ENCODE measurements around the gene ZP1.

ZP1 gene

DNA sequence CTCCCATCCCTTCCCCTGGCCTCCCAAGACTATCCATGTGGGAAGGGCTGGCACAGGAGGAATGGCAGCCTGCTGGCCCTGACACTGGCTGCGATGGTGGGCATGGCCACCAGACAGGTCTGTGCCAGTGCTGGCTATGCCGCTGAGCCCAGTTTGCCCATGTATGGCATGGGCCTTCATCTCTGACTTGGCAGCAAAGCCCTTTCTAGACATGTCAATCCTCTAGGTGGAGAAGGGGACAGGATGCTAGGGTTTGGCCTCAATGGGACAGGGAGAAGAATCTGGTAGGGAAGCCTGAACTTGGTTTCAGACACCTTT, 8.8 kb downstream of the ZP1 start:
- CTCF ChIA-PET = interaction anchor here (0.5 kb wide), 1 partner anchor 996 kb away, joined by 3 read pairs; no protein-coding TSS in a partner anchor
- H3K27ac ChIP-seq = no peak overlapping the region
- no peak for TF ChIP-seq CTCF (conservative IDR thresholded peaks at IDR 0.05; ENCODE audit: low read depth)
- POLR2A ChIA-PET (ENCODE audit: low non-redundant PET) = no interaction called here
- no peak for DNase-seq (ENCODE audit: low spot score)

DNA sequence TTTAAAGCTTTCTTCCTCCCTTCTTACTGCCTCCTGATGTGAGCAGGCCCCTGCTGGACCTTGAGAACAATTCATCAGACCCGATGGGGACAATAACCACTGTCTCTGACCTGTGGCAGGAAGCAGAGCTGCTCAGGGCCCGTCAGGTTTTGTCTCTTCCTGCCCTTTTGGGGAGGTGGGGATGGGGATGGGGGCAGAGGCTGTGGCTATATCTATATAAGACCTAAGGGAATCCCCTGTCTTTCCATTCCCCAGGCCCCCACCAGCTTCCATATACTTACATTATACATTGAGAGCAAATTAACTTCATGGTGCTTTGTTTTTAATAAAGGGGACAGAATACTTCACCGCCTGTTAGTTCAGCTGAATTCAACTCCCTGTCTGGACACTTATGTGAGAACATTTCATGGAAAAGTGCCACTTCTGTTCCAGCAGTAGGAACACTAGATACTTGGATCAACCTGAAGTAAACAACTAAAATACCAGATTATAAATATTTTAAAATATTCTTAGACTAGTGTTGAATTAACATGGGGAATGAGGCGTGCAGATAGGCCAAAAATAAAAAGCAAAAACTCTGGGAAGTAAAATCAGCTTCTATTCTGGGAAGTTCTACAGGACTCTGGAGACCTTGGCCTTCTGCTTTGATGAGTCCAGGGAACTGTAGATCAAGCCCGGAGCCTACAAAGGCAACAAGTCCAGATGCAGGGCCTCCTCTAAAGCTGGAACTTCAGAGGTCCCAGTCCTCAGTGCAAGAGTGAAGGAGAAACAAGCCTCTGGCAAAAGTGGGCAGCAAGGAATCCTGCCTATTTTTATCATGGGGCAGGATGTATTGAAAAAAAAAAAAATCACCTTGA, 11.1 kb downstream of the ZP1 start:
- ChIA-PET CTCF (interaction anchor here (0.7 to 2.0 kb wide), 3 partner anchors 20 to 114 kb away, joined by 3 to 10 read pairs (median 5); no protein-coding TSS in a partner anchor), POLR2A (ENCODE audit: low non-redundant PET) (no interaction called here)
- no peak for DNase-seq (ENCODE audit: low spot score)
- no peak overlapping the region for H3K27ac ChIP-seq
- TF ChIP-seq CTCF (conservative IDR thresholded peaks at IDR 0.05; ENCODE audit: low read depth) = no peak

DNA sequence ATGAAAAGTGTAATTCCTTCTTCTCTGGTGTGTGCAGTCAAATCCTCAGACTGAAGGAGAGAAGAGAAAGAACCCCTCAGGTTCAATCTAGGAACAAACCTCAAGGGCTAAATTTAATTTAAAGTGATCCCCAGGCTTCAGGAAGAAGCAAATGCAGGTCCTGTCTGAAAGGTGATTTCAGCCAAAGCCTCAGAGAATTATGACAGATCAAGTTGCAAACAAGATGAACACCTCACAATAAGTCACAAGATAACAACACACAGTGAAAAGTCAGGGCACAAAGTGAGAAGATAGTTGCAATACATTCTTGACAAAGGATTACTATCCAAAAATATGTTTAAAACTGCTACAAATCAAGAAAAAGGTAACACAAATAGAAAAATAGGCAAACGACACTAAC, 11.8 kb downstream of the ZP1 start:
- ChIA-PET CTCF (interaction anchor here (0.7 to 2.0 kb wide), 2 partner anchors 48 to 115 kb away, joined by 5 to 10 read pairs; no protein-coding TSS in a partner anchor), POLR2A (ENCODE audit: low non-redundant PET) (no interaction called here)
- no peak for DNase-seq (ENCODE audit: low spot score)
- no peak for TF ChIP-seq CTCF (conservative IDR thresholded peaks at IDR 0.05; ENCODE audit: low read depth)
- H3K27ac ChIP-seq = no peak overlapping the region

GRCh38 chr11:60879971-60880588, 12.7 kb downstream of the ZP1 start:
- no peak overlapping the region for H3K27ac ChIP-seq
- no peak for DNase-seq (ENCODE audit: low spot score)
- ChIA-PET CTCF (no interaction called here), POLR2A (ENCODE audit: low non-redundant PET) (no interaction called here)
- TF ChIP-seq CTCF (conservative IDR thresholded peaks at IDR 0.05; ENCODE audit: low read depth) = no peak

GRCh38 chr11:60880643-60881282, 13.4 kb downstream of the ZP1 start:
- POLR2A ChIA-PET (ENCODE audit: low non-redundant PET) = no interaction called here
- TF ChIP-seq CTCF (conservative IDR thresholded peaks at IDR 0.05; ENCODE audit: low read depth) = no peak
- CTCF ChIA-PET = no interaction called here
- DNase-seq (ENCODE audit: low spot score) = no peak
- no peak overlapping the region for H3K27ac ChIP-seq

- CTCF ChIA-PET = interaction anchor here (0.5 to 1.6 kb wide), 8 partner anchors 12 to 379 kb away, joined by 3 to 15 read pairs (median 4); no protein-coding TSS in a partner anchor
- DNase-seq (ENCODE audit: low spot score) = no peak
- TF ChIP-seq CTCF (conservative IDR thresholded peaks at IDR 0.05; ENCODE audit: low read depth) = no peak; the same call in 1 of the 2 replicates
- no peak overlapping the region for H3K27ac ChIP-seq
- POLR2A ChIA-PET (ENCODE audit: low non-redundant PET) = no interaction called here
These were observed 20.2 kb downstream of the ZP1 start for GRCh38 chr11:60887556-60887955.
